Measurements from ENCODE around the gene SPINK5.

The SPINK5 gene

DNA sequence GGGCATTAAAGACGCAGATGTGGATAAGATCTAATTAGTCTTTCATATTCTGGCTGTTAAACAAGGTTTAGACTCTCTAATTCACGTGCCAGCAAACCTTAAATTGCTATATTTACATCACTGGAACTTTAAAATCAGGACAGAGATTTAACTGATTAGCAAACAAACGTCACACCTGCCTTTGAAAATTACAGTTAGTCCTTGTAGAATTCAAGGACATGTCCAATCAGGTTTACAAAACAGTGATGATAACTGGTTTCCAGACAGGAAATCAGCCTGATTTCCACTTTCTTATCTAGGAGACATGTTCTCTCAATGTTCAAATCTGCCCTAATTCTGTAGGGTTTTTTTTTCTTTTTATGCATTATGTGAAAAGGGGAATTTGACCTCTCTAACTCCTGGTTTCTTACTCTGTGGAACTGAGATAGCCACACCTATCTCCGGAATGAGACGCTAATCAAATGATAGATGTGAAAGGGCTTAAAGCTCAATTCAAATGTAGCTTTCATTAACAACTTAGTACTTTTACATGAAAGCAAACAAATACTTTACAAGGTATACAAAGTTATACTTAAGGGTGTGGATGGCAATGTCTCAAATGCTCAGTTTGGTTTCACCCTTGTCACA is 26.5 kb downstream of the SPINK5 start:
- H3K27me3 ChIP-seq (ENCODE audit: control insufficient read depth in 5 of 5, insufficient read depth in 4 of 5, low read length in 5 of 5) = no peaks in the 10 kb centered on the region
- H3K9me3 ChIP-seq (ENCODE audit: control insufficient read depth in 5 of 5, low read length in 5 of 5) = no peaks in the 10 kb centered on the region
- no peak overlapping the region for H3K4me3 ChIP-seq (ENCODE audit: low read depth in 1 of 5, low read length in 5 of 5)
- H3K9ac ChIP-seq (ENCODE audit: low read length in 5 of 5) = no peak overlapping the region
- peaks cover 0 to 4% (median 0%) of the 10 kb centered on the region in 5 donors for H3K4me1 ChIP-seq (ENCODE audit: control insufficient read depth in 5 of 5, insufficient read depth in 5 of 5, low read length in 5 of 5)
- H3K36me3 ChIP-seq (ENCODE audit: control insufficient read depth in 5 of 5, insufficient read depth in 5 of 5, low read length in 5 of 5) = no peaks in the 10 kb centered on the region
- no peak overlapping the region for H3K27ac ChIP-seq (ENCODE audit: low read depth, low read length)

DNA sequence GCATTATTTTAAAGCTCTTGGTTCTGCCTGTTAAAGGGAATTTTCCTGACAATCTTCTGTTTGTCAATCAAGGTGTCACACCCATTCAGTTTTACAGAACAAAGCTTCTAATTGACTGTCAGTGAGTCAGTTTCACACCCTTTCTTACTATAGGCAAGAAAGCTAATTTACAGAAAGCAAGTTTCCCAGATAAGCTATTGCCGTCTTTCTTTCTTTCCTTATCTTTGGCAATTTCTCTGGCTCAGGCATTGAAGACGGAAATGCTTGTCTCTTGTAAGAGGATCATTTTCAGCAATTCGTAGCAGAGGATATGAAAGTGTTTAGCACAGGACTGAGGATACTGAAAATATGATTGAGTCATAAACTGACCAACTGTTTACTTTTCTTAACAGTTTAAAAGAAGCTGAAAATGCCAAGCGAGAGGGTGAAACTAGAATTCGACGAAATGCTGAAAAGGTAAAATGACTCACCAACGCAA is 27.0 kb downstream of the SPINK5 start:
- Histone ChIP-seq H3K9me3 (ENCODE audit: control insufficient read depth in 5 of 5, low read length in 5 of 5) (no peaks in the 10 kb centered on the region), H3K9ac (ENCODE audit: low read length in 5 of 5) (no peak overlapping the region), H3K36me3 (ENCODE audit: control insufficient read depth in 5 of 5, insufficient read depth in 5 of 5, low read length in 5 of 5) (no peaks in the 10 kb centered on the region), H3K4me1 (ENCODE audit: control insufficient read depth in 5 of 5, insufficient read depth in 5 of 5, low read length in 5 of 5) (peaks cover 0 to 4% (median 0%) of the 10 kb centered on the region in 5 donors), H3K4me3 (ENCODE audit: low read depth in 1 of 5, low read length in 5 of 5) (no peak overlapping the region), H3K27me3 (ENCODE audit: control insufficient read depth in 5 of 5, insufficient read depth in 4 of 5, low read length in 5 of 5) (no peaks in the 10 kb centered on the region), H3K27ac (ENCODE audit: low read depth, low read length) (no peak overlapping the region)

DNA sequence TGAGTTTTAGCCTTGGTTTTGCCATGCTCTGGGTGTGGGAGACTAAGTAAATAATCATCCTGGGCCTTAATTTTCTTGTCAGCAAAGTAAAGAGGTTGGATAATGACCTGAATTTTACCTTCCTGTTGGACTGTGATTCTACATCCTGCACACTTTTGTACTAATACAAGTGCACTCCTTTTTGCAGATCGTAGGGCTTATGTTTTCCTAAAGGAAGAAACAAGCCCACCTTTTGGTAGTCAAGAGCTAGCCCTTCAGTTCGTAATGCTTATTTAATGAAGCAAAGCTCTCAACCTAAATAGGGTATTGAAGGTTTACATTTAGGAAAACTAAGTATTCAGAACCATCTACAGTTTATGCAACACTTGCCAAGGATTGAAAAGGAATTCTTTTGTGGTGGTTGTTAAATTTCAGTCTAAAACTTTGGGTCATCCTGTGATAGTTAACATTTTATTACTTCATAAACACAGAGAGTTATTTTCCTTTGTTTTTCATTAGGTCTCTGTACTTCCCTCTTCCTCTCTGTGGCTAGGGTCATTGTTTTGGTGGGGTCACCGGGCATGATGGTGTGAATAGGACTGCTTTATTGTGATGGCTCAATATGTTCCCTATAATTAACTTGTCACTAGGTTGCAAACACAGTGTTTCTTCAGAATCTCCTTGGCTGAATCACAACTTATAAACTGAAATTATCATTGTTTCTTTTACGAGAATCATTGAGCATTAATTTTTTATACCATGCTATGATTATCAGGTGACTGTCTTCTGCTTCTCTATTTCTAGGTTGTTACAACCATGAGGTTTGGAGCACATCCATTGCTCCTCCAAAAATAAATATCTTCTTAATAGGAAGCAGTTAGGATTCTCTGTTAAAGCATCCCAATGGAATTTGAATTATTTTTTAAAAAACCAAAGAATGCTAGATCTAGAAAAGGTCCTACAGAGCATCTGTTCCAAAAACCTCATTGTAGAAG is 28.5 kb downstream of the SPINK5 start:
- Histone ChIP-seq H3K4me3 (ENCODE audit: low read depth in 1 of 5, low read length in 5 of 5) (no peak overlapping the region), H3K36me3 (ENCODE audit: control insufficient read depth in 5 of 5, insufficient read depth in 5 of 5, low read length in 5 of 5) (no peaks in the 10 kb centered on the region), H3K9me3 (ENCODE audit: control insufficient read depth in 5 of 5, low read length in 5 of 5) (no peaks in the 10 kb centered on the region), H3K4me1 (ENCODE audit: control insufficient read depth in 5 of 5, insufficient read depth in 5 of 5, low read length in 5 of 5) (peaks cover 0 to 4% (median 0%) of the 10 kb centered on the region in 5 donors), H3K27ac (ENCODE audit: low read depth, low read length) (no peak overlapping the region), H3K27me3 (ENCODE audit: control insufficient read depth in 5 of 5, insufficient read depth in 4 of 5, low read length in 5 of 5) (no peaks in the 10 kb centered on the region), H3K9ac (ENCODE audit: low read length in 5 of 5) (no peak overlapping the region)

DNA sequence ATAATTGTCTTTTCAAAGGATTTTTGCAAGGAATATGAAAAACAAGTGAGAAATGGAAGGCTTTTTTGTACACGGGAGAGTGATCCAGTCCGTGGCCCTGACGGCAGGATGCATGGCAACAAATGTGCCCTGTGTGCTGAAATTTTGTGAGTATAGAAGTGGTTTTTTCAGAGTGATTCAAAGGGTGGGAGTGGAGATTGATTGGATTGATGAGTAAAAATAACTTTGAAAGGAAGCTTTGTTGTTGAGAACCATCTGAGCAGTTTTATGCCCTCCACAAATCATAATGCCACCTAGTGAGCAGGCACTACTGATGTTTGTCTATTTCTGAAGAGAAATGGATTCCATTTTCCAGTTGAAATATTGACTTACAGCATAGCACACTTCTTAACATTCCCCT is 30.6 kb downstream of the SPINK5 start:
- no peak overlapping the region for H3K27ac ChIP-seq (ENCODE audit: low read depth, low read length)
- H3K4me1 ChIP-seq (ENCODE audit: control insufficient read depth in 5 of 5, insufficient read depth in 5 of 5, low read length in 5 of 5) = peaks cover 0 to 4% (median 0%) of the 10 kb centered on the region in 5 donors
- no peak overlapping the region for H3K4me3 ChIP-seq (ENCODE audit: low read depth in 1 of 5, low read length in 5 of 5)
- no peak overlapping the region for H3K9ac ChIP-seq (ENCODE audit: low read length in 5 of 5)
- H3K9me3 ChIP-seq (ENCODE audit: control insufficient read depth in 5 of 5, low read length in 5 of 5) = no peaks in the 10 kb centered on the region
- H3K36me3 ChIP-seq (ENCODE audit: control insufficient read depth in 5 of 5, insufficient read depth in 5 of 5, low read length in 5 of 5) = no peaks in the 10 kb centered on the region
- H3K27me3 ChIP-seq (ENCODE audit: control insufficient read depth in 5 of 5, insufficient read depth in 4 of 5, low read length in 5 of 5) = no peaks in the 10 kb centered on the region

DNA sequence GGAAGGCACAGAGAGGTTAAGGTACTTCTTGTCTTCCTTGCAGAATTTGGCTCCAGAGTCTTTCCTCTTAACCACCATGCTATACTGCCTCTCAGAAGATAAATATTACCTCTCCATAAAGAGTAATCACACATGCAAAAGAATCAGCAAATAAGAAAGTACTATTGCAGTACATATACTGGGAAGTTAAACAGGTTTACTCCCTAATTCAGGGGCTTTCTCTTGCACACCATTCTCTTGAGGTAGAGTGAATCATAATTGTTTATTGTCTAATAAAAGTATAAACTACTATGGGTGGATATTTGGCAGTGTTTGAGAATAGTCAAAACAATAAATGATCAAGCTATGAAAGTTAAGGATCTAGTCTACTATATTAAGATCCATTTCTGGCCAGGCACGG is 40.4 kb downstream of the SPINK5 start:
- H3K4me1 ChIP-seq (ENCODE audit: control insufficient read depth in 5 of 5, insufficient read depth in 5 of 5, low read length in 5 of 5) = no peaks in the 10 kb centered on the region
- no peaks in the 10 kb centered on the region for H3K9me3 ChIP-seq (ENCODE audit: control insufficient read depth in 5 of 5, low read length in 5 of 5)

DNA sequence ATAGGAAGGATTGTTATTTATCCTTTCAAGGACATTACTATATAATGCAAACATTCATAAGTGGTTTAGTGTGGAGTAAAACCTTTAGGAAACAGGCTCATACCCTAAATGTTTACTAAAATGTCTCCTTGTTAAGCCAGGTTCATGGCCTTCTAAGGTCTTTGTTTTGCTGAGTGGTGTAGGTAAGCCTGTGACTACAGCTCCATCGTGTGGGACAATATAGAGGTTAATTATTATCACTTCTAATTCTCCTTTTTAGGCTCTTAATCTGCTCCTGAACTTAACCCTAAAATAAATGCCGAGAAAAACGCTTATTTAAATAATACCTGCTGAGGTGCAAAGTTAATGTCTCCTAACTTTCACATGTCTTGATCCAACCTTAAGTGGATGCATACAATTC is 43.8 kb downstream of the SPINK5 start:
- Histone ChIP-seq H3K4me3 (ENCODE audit: low read depth in 1 of 5, low read length in 5 of 5) (no peak overlapping the region), H3K36me3 (ENCODE audit: control insufficient read depth in 5 of 5, insufficient read depth in 5 of 5, low read length in 5 of 5) (no peaks in the 10 kb centered on the region), H3K9me3 (ENCODE audit: control insufficient read depth in 5 of 5, low read length in 5 of 5) (no peaks in the 10 kb centered on the region), H3K4me1 (ENCODE audit: control insufficient read depth in 5 of 5, insufficient read depth in 5 of 5, low read length in 5 of 5) (no peaks in the 10 kb centered on the region), H3K27ac (ENCODE audit: low read depth, low read length) (no peak overlapping the region), H3K9ac (ENCODE audit: low read length in 5 of 5) (no peak overlapping the region), H3K27me3 (ENCODE audit: control insufficient read depth in 5 of 5, insufficient read depth in 4 of 5, low read length in 5 of 5) (no peaks in the 10 kb centered on the region)

More for the DNA sequence above, 40.4 kb downstream of the SPINK5 start:
- Histone ChIP-seq H3K27ac (ENCODE audit: low read depth, low read length) (no peak overlapping the region), H3K9ac (ENCODE audit: low read length in 5 of 5) (no peak overlapping the region), H3K4me3 (ENCODE audit: low read depth in 1 of 5, low read length in 5 of 5) (no peak overlapping the region), H3K27me3 (ENCODE audit: control insufficient read depth in 5 of 5, insufficient read depth in 4 of 5, low read length in 5 of 5) (no peaks in the 10 kb centered on the region), H3K36me3 (ENCODE audit: control insufficient read depth in 5 of 5, insufficient read depth in 5 of 5, low read length in 5 of 5) (no peaks in the 10 kb centered on the region)

DNA sequence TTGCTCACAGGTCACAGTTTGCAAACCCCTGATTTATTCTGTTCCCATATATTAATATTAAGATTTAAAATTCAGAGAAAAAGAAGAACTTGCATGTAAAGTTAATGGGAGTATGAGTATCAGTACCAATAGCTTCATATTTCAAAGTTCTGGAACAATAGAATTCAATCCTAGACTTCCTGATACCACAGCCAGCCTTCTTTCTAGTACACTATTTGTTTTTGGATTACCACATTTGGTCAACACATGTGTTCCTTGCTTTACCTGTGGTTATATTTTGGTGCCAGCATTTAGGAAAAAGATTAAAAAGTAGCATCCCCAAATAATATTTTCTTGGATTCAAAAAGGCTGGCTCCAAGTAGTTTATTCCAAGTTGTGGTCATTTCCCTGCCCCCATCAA is 49.5 kb downstream of the SPINK5 start:
- Histone ChIP-seq H3K4me3 (ENCODE audit: low read depth in 1 of 5, low read length in 5 of 5) (no peak overlapping the region), H3K4me1 (ENCODE audit: control insufficient read depth in 5 of 5, insufficient read depth in 5 of 5, low read length in 5 of 5) (no peaks in the 10 kb centered on the region), H3K27me3 (ENCODE audit: control insufficient read depth in 5 of 5, insufficient read depth in 4 of 5, low read length in 5 of 5) (no peaks in the 10 kb centered on the region), H3K36me3 (ENCODE audit: control insufficient read depth in 5 of 5, insufficient read depth in 5 of 5, low read length in 5 of 5) (no peaks in the 10 kb centered on the region), H3K9me3 (ENCODE audit: control insufficient read depth in 5 of 5, low read length in 5 of 5) (no peaks in the 10 kb centered on the region), H3K27ac (ENCODE audit: low read depth, low read length) (no peak overlapping the region), H3K9ac (ENCODE audit: low read length in 5 of 5) (no peak overlapping the region)

DNA sequence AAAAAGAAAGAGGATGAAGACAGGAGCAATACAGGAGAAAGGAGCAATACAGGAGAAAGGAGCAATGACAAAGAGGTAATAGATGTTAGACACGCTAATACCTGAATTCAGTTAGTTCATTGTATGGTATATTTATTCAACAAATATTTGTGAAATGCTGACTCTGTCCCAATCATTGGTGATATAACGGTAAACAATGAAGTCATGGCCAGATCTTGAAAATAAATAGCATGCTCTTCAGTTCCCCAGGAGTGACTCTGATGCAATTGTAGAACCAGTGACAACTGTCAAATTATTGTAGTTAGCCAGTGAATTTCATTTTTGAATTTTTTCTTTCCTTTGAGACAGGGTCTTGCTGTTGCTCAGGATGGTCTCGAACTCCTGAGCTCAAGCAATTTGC is 56.5 kb downstream of the SPINK5 start:
- Histone ChIP-seq H3K36me3 (ENCODE audit: control insufficient read depth in 5 of 5, insufficient read depth in 5 of 5, low read length in 5 of 5) (no peaks in the 10 kb centered on the region), H3K27ac (ENCODE audit: low read depth, low read length) (no peak overlapping the region), H3K9ac (ENCODE audit: low read length in 5 of 5) (no peak overlapping the region), H3K4me3 (ENCODE audit: low read depth in 1 of 5, low read length in 5 of 5) (no peak overlapping the region), H3K27me3 (ENCODE audit: control insufficient read depth in 5 of 5, insufficient read depth in 4 of 5, low read length in 5 of 5) (no peaks in the 10 kb centered on the region), H3K4me1 (ENCODE audit: control insufficient read depth in 5 of 5, insufficient read depth in 5 of 5, low read length in 5 of 5) (no peaks in the 10 kb centered on the region), H3K9me3 (ENCODE audit: control insufficient read depth in 5 of 5, low read length in 5 of 5) (no peaks in the 10 kb centered on the region)

DNA sequence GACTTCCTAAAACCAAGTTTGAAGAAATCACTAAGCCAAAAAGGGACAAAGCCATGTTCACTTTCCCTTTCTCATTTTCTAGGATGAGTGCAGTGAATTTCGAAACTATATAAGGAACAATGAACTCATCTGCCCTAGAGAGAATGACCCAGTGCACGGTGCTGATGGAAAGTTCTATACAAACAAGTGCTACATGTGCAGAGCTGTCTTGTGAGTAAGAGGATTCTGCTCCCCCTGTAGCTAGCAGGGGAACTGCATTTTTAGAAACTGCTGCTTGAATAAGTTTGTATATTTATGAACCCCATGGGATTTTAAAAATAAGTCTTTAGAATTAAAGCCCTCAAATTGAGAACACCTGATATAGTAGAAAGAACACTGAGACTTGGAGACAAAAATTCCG is 61.9 kb downstream of the SPINK5 start:
- H3K27ac ChIP-seq (ENCODE audit: low read depth, low read length) = no peak overlapping the region
- H3K9me3 ChIP-seq (ENCODE audit: control insufficient read depth in 5 of 5, low read length in 5 of 5) = no peaks in the 10 kb centered on the region
- no peak overlapping the region for H3K9ac ChIP-seq (ENCODE audit: low read length in 5 of 5)
- no peaks in the 10 kb centered on the region for H3K36me3 ChIP-seq (ENCODE audit: control insufficient read depth in 5 of 5, insufficient read depth in 5 of 5, low read length in 5 of 5)
- H3K4me3 ChIP-seq (ENCODE audit: low read depth in 1 of 5, low read length in 5 of 5) = no peak overlapping the region
- no peaks in the 10 kb centered on the region for H3K4me1 ChIP-seq (ENCODE audit: control insufficient read depth in 5 of 5, insufficient read depth in 5 of 5, low read length in 5 of 5)
- no peaks in the 10 kb centered on the region for H3K27me3 ChIP-seq (ENCODE audit: control insufficient read depth in 5 of 5, insufficient read depth in 4 of 5, low read length in 5 of 5)

All from subcutaneous abdominal adipose tissue (tissue), 5 donors.